ENCODE results near the gene SMIM38. TPM values are rescaled to one million over a fixed set of nuclear protein-coding genes. Genes with fewer than 3 reads are reported as not detected.

Gene SMIM38
- total RNA-seq, 1 experiment from 2014 or later, result 0.54 TPM

- CTCF ChIA-PET, result interaction anchor here (0.7 kb wide), 1 partner anchor 577 kb away, joined by 3 read pairs; no protein-coding TSS in a partner anchor
- DNase-seq (ENCODE audit: low read depth, low spot score), result no peak
These were observed 49.5 kb upstream of the SMIM38 start for GRCh38 chr11:69106031-69106811.

More at GRCh38 chr11:69106031-69106811, 49.5 kb upstream of the SMIM38 start:
- Histone ChIP-seq H3K4me3 (replicated peaks in 1 of 2; ENCODE audit: low read depth in 1 of 2, low read length in 2 of 2) (no peak overlapping the region), H2AFZ (ENCODE audit: low read depth, low read length, poor library complexity, severe bottlenecking) (no peak overlapping the region), H3K9ac (ENCODE audit: low read length) (no peak overlapping the region), H3K79me2 (ENCODE audit: insufficient read depth, low read length) (no peaks in the 10 kb centered on the region), H3K27me3 (ENCODE audit: insufficient read depth, low read length) (no peaks in the 10 kb centered on the region), H3K4me1 (ENCODE audit: control insufficient read depth in 1 of 2, insufficient read depth in 2 of 2, low read length in 2 of 2) (peaks cover 3 to 15% of the 10 kb centered on the region in 2 experiments; a peak in 3 of 4 replicates), H3K36me3 (ENCODE audit: control insufficient read depth in 1 of 2, insufficient read depth in 2 of 2, low read length in 2 of 2) (no peaks in the 10 kb centered on the region), H3K9me2 (ENCODE audit: insufficient read depth) (no peaks in the 10 kb centered on the region), H4K20me1 (ENCODE audit: insufficient read depth) (no peaks in the 10 kb centered on the region), H3K9me3 (ENCODE audit: control insufficient read depth in 1 of 2, insufficient read depth in 1 of 2, low read depth in 1 of 2, low read length in 2 of 2) (no peaks in the 10 kb centered on the region; a peak in 1 of 4 replicates), H3K4me2 (ENCODE audit: low read length) (no peak overlapping the region), H3K27ac (ENCODE audit: low read depth, low read length) (no peak overlapping the region)
- no peak for TF ChIP-seq ZBTB33 (IDR thresholded peaks at IDR 0.05; ENCODE audit: extremely low read depth, insufficient replicate concordance, low read length)
- TF ChIP-seq YY1 (IDR thresholded peaks at IDR 0.05; ENCODE audit: extremely low read depth, insufficient replicate concordance, low read depth, low read length), result no peak
- TF ChIP-seq RAD21 (IDR thresholded peaks at IDR 0.05; ENCODE audit: low read depth), result no peak
- TF ChIP-seq ATF3 (IDR thresholded peaks at IDR 0.05), result no peak
- no peak for TF ChIP-seq JUND (IDR thresholded peaks at IDR 0.05)
- TF ChIP-seq POLR2A (IDR thresholded peaks at IDR 0.05; ENCODE audit: borderline replicate concordance, extremely low read depth, insufficient read depth, insufficient read length), result no peak
- no peak for TF ChIP-seq SRF (IDR thresholded peaks at IDR 0.05; ENCODE audit: low read depth)
- TF ChIP-seq FOSL1 (IDR thresholded peaks at IDR 0.05; ENCODE audit: low read depth), result no peak
- TF ChIP-seq POLR2AphosphoS5 (IDR thresholded peaks at IDR 0.05; ENCODE audit: low read depth, low read length), result no peak
- no peak for TF ChIP-seq EZH2 (IDR thresholded peaks at IDR 0.05)
- no peak for TF ChIP-seq CTCF (IDR thresholded peaks at IDR 0.05 in 2 of 3, conservative IDR thresholded peaks at IDR 0.05 in 1 of 3; ENCODE audit: borderline replicate concordance in 1 of 3, insufficient read depth in 1 of 3, low read depth in 2 of 3, low read length in 2 of 3)
- TF ChIP-seq MAX (IDR thresholded peaks at IDR 0.05), result no peak
- no peak for TF ChIP-seq ELF1 (IDR thresholded peaks at IDR 0.05; ENCODE audit: borderline replicate concordance, low read depth)
- TF ChIP-seq EZH2phosphoT487 (IDR thresholded peaks at IDR 0.05; ENCODE audit: borderline replicate concordance), result no peak
- TF ChIP-seq, protein P1, sequence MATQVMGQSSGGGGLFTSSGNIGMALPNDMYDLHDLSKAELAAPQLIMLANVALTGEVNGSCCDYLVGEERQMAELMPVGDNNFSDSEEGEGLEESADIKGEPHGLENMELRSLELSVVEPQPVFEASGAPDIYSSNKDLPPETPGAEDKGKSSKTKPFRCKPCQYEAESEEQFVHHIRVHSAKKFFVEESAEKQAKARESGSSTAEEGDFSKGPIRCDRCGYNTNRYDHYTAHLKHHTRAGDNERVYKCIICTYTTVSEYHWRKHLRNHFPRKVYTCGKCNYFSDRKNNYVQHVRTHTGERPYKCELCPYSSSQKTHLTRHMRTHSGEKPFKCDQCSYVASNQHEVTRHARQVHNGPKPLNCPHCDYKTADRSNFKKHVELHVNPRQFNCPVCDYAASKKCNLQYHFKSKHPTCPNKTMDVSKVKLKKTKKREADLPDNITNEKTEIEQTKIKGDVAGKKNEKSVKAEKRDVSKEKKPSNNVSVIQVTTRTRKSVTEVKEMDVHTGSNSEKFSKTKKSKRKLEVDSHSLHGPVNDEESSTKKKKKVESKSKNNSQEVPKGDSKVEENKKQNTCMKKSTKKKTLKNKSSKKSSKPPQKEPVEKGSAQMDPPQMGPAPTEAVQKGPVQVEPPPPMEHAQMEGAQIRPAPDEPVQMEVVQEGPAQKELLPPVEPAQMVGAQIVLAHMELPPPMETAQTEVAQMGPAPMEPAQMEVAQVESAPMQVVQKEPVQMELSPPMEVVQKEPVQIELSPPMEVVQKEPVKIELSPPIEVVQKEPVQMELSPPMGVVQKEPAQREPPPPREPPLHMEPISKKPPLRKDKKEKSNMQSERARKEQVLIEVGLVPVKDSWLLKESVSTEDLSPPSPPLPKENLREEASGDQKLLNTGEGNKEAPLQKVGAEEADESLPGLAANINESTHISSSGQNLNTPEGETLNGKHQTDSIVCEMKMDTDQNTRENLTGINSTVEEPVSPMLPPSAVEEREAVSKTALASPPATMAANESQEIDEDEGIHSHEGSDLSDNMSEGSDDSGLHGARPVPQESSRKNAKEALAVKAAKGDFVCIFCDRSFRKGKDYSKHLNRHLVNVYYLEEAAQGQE (IDR thresholded peaks at IDR 0.05; ENCODE audit: low read depth), result no peak
- no peak for TF ChIP-seq SIN3A (IDR thresholded peaks at IDR 0.05; ENCODE audit: low read depth)
- no TSS peak for BruUV-seq (replicated peaks)
- POLR2A ChIA-PET, result no interaction called here
- intact Hi-C loops (cut with micrococcal nuclease), result no loop called here
- no peak for ATAC-seq
- RAD21 ChIA-PET (ENCODE audit: low non-redundant PET in 1 of 2, low total read pairs in 2 of 2, uncharacterized antibody in 2 of 2, unreplicated experiment in 2 of 2), result no interaction called here
